Activated CD4-positive, alpha-beta T cell treated with anti-CD3 and anti-CD28 coated beads, Interleukin-2, Interleukin-4, amounts not matched to agents 100 ng/mL and 50 ng/mL, durations not matched to agents 16 hours and 8 hours (primary cell): ENCODE results near the gene GRIN3B.
"Not testable (repeated sequence)": the region's sequence is repeated elsewhere in the genome, so short reads cannot be mapped to it uniquely, and the experiment has no call there.

Experiments
- DNase-seq: peaks from one replicate; pipeline ENCODE4 v3.0.0-alpha.2; 2020; ENCODE audit warnings: low spot score

Gene GRIN3B, protein sequence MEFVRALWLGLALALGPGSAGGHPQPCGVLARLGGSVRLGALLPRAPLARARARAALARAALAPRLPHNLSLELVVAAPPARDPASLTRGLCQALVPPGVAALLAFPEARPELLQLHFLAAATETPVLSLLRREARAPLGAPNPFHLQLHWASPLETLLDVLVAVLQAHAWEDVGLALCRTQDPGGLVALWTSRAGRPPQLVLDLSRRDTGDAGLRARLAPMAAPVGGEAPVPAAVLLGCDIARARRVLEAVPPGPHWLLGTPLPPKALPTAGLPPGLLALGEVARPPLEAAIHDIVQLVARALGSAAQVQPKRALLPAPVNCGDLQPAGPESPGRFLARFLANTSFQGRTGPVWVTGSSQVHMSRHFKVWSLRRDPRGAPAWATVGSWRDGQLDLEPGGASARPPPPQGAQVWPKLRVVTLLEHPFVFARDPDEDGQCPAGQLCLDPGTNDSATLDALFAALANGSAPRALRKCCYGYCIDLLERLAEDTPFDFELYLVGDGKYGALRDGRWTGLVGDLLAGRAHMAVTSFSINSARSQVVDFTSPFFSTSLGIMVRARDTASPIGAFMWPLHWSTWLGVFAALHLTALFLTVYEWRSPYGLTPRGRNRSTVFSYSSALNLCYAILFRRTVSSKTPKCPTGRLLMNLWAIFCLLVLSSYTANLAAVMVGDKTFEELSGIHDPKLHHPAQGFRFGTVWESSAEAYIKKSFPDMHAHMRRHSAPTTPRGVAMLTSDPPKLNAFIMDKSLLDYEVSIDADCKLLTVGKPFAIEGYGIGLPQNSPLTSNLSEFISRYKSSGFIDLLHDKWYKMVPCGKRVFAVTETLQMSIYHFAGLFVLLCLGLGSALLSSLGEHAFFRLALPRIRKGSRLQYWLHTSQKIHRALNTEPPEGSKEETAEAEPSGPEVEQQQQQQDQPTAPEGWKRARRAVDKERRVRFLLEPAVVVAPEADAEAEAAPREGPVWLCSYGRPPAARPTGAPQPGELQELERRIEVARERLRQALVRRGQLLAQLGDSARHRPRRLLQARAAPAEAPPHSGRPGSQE

DNA sequence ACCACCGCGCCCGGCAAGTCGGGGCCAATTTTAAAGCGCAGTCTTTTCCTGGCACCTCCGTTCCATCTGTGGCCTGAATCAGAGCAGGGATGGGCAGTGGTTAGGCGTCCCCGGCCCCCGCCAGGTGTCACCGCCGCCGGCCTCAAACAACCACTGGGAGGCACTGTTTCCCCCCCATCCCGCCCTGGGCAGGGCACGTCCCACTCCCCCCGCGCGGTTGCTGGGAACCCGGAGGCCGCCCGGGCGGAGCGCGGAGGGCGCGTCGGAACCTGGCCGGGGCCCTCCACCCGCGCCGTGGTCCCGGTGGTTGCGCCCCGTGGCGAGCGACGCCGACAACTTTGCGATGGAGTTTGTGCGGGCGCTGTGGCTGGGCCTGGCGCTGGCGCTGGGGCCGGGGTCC, at the start of gene GRIN3B:
TSS of gene GRIN3B (plus strand) at position 325 of the 400 bp plus-strand sequence. CDS start at position 344, 19 bp downstream.
- peak; percentile 62 for DNase-seq

DNA sequence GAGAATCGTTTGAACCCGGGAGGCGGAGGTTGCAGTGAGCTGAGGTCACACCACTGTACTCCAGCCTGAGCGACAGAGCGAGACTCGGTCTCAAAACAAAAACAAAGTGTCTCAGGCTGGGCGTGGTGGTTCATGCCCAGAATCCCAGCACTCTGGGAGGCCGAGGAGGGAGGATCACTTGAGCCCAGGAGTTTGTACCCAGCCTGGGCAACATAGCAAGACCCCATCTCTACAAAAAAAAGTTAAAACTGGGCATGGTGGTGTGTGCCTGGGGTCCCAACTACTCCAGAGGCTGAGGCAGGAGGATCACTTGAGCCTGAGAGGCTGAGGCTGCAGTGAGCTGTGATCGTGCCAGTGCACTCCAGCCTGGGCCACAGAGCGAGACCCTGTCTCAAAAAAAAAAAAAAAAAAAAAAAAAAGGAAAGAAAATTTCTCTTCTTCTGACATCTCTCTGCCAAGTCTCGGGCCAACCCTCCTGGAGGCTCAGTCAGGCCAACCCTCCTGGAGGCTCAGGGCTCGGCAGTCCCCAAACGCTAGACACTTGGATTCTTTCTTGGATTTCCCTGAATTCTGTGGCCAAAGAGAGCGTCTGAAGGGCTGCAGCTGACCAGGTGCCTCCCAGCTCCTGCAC, 48.1 kb upstream of the GRIN3B start:
- DNase-seq, result no peak

DNA sequence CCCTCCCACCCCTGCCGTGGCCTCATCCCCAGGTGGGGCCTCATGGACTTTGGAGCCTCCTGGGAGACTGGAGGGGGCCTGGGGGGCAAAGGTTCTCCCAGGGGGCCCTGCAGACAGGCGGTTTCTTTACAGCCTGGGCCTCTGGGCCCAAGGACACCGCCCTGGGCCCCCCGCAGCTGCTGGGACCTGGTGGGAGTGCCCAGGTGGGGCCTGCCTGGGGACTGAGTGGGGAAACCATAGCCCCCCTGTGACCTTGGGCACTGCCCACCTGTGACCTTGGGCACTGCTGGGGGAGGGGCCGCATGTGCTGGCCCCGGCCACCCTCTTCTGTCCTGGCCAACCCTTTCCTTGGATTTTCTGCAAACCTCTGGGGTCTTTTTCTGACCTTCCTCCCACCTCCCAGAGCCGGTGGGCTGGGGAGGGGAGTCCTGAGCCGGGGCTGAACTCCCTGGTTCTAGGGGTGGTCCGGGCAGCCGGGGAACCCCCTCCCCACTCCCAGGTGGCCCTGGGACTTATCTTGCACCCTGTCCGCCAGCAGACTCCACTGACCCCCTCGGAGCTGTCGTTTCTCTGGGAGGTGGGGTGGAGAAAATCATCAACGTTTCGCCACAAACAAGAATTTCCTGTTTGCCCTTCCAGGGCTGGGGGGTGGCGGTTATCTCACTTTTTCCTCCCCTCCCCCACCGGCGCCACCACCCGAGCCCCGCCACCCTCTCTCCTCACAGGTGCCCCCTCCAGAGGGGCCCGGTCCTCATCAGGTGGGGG, 47.4 kb upstream of the GRIN3B start:
- no peak for DNase-seq

DNA sequence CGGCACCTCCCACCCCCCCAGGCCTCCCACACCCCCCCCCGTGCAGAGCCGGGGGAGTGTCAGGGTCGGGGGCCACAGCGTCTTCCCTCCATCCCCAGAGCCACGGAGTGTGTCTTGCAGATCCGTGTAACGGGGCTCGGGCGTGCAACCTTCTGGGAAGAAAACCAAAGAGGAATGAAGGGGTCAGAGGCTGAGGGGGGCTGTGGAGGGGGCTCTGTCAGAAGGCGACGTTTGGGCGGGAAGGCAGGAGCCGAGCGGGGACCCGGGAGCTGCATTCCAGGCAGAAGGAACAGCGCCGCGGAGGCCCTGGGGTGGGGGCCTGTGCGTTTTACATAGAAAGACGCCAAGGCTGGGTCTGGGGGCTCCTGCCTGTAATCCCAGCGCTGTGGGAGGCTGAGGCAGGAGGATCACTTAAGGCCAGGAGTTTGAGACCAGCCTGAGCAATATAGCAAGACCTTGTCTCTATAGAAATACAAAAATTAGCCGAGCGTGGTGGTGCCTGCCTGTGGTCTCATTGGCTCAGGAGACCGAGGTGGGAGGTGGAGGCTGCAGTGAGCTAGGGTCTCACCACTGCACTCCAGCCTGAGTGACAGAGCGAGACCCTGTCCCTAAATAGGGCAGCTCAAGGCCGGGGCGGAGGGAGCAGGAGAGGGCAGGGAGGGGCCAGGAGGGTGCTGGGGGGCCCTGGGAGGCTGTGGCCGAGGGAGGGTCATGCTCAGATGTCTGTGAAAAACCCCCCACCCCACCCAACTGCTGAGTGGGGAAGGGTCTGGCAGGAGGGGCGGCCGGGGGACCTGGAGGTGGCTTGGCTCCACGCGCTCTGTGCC, 46.6 kb upstream of the GRIN3B start:
- no peak for DNase-seq

DNA sequence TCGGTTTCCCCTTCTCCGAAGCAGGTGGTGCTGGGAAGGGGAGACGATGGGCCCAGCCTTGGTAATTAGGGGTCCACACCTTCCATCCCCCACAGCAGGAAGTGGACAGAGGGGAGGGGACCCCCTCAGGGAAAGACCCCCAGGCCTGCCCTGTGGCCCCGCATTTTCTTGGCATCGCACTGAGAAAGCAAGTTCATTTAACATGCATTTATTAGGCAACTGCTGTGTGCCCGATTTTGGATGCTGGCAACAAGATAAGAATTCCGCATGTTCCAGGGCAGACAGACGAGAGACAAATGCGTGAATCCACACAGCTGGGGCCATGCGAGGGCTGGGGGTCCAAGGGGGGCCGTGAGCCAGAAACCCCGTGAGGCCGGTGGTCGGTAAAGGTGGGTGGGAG, 45.9 kb upstream of the GRIN3B start:
- no peak for DNase-seq

DNA sequence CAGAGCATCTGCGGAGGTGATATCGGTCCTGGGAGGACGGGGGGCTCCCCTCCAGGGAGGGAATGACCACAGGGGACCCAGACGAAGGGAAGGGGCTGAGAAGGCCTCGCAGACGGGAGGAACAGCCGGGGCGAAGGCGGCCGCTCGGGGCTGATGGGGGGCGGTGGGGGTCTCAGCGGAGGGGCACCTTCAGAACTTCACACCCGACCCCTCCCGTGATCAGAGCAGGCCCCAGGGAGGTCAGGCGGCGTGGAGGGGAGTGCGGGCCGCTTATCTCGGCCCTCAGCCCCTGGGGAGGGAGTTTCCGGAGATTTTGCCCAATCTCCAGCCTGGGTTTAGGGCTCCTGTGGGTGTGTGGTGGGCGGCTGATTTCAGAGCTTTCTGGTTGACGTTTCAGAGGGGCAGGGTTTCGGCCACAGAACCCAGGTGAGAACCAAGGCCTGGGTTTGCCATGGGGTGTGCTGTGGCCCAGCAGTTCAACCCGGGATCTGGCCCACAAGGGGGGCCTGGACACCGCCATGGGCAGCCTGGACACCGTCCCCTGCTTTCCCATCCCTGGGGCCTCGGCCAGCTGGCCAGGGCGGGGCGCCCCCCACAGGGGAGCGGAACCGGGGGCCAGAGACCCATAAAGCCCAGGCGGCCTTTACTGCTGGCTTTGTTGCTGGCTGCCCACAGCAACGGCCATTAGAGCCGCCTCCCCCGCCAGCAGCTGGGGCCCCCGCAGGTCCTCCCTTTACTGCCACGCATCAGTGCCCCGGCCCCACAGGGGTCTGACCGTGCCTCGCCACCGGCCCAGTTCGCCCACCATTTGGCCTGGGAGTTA, 45.3 kb upstream of the GRIN3B start:
- DNase-seq, result no peak

DNA sequence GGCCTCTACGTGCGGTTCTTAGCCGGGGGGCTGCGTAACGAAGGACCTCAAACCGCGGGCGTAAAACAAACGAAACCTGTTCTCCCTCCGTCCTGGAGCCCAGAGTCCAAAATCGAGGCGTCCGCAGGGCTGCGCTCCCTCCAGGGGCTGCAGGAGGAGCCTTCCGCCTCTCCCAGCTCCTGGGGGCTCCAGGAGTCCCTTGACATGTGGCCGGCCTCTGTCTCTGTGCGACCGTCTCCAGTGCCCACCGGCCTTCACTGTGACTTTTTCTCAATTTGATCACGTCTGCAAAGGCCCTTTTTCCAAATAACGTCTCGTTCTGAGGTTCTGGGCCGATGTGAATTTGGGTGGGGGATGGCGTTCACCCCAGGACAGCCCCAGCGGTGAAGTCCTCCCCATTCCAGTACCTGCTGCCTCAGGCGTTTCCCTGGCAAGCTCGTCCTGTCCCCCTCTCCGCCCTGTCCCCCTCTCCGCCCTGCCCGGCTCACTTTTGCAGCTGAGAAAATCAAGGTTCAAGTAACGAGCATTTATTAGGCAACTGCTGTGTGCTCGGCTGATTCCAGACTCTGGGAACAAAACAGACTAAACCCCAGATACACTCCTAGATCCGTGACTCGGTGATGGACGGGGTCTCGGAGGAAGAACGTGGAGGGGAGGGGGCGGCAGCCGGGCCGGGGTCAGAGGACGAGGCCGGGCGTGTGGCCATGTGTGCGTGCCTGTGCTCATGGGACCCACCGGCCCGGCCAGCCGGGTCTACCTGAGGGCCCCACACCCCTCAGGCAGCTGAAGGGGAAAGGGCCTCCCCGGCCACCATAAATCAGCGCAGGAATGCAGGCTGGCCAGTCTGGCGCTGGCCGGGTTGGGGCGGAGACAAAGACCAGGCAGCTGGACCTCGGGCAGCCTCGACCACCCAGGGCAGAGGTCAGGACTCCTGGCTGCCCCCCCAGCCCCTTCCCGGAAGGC, 44.1 kb upstream of the GRIN3B start:
- no peak for DNase-seq

DNA sequence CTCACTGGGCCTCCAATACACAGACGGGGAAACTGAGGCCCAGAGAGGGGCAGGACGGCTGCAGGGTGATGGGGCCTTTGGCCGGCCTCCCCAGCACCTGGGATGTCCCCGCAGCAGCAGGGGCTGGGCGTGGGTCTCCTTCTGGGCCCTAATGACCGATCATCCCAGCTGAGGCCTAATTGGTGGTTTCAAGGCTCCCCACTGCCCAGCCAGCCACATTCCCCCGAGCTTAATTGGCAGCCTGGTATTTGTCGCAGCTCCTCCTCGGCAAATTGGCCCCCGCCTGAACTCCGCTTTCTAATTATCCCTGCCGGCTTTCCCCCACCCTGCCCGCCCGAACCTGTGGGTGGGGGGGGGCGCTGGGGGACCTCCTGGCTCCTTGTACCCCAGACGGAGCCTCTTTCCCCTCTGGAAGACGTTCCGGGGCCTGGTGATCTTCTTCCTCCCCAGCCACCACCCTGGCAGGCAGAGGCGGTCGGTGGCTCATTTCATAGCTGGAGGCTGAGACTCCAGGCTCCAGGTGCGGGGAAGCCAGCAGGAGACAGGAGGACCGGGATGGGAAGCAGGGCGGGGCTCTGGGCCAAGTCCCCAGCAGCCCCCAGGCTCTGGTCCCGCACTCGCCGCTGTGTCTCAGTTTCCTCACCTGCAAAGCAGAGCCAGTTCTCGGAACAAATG, 43.3 kb upstream of the GRIN3B start:
- DNase-seq, result no peak

DNA sequence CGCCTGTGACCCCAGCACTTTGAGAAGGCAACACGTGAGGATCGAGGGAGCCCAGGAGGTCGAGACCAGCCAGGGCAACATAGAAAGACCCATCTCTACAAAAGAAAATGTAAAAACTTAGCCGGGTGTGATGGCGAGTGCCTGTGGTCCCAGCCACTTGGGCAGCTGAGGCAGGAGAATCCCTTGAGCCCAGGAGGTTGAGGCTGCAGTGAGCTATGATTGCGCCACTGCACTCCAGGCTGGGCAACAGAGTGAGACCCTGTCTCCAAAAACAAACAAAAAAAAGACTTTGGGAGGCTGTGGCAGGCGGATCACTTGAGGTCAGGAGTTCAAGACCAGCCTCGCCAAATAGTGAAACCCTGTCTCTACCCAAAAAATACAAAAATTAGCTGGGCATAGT, 42.6 kb upstream of the GRIN3B start:
- DNase-seq, result not testable (repeated sequence)

DNA sequence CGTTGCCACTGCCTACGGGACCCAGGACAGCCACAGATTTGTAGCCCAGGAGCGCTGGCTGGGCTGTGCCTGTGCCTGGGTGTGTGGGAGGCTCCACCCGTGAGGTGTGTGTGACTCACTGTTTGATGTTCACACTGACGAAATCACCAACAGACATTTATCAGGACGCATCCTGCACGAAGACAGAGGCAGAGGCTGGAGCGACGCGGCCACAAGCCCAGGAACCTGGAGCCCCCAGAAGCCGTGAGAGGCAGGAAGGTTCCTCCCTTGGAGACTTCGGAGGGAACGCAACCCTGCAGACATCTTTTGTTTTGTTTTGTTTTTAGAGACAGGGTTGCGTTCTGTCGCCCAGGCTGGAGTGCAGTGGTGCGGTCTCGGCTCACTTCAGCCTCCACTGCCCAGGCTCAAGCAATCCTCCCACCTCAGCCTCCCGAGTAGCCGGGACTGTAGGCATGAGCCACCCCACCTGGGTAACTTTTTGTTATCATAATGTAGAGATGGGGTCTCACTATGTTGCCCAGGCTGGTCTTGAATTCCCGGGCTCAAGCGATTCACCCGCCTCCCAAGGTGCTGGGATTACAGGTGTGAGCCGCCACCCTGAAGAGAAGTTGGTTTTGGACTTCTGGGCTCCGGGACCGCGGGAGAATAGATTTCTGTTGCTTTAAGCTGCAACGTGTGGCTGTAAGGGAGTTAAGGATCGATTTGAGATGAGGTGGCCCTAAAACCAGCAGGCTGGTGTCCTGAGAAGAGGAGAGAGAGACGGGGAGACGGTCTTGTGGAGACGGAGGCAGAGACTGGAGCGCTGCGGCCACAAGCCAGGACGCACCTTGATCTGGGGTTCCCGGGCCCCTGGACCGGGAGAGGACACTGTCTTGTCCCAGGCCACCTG, 41.0 kb upstream of the GRIN3B start:
- DNase-seq, result no peak

DNA sequence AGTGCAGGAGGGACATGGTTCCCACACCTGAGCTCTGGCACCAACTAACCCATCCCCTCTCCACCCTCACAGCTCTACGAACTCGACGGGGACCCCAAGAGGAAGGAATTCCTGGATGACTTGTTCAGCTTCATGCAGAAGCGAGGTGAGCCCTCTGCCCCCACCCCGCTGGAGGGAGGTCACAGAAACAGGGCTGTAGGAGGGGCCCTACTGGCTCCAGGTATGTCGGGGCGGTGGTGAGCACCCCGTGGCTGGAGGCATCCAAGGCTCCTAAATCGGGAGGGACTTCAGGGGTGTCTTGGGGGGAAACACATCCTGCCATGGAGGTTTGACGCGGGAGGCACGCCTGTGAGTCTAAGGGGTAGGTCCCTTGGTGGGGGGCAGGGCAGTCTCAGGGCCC, 40.2 kb upstream of the GRIN3B start:
- no peak for DNase-seq

DNA sequence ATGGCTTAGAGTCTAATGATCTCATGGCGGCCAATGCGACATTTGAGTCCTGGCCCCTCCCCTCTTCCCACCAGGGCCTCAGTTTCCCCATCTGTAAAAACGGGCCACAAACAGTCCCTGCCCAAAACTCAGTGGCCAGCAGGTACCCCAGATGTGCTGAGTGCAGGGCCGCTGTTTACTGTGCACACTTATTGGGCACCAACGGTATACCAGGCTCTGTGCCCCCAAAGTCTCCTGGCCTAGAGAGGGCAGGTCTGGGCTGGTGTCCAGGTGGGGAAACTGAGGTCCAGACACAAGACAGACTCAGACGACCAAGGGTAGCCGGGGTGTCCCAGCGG, 39.6 kb upstream of the GRIN3B start:
- no peak for DNase-seq

DNA sequence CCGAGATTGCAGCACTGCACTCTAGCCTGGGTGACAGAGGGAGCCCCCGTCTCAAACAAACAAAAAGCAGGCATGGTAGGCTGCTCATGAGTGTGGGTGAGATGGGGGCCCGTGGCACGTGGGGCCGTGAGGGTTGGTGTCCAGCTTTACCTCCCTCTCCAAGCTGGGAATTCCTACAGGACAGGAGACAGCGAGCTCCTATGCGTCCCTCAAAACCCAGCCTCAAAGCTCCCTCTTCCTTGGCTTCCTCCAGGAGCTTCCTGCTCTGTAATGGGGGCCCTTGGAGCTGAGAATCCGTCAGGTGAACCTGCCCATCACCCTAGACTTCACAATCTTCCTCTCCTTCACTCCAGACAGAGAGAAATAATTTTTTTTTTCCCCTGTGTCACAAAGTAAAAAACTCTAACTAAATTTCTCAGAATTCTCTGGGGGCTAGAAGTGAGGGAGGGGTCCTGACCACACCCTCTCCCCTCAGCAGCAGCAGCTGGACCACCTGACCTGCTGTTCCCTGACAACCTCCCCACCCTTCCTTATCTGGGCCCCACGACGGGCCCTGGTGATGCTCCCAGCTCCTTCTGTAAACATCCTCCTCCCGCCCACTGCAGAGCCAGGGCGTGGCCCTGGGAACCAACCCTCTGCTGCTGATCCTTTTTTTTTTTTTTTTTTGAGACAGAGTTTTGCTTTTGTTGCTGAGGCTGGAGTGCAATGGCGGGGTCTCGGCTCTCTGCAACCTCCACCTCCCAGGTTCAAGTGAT, 38.2 kb upstream of the GRIN3B start:
- no peak for DNase-seq

DNA sequence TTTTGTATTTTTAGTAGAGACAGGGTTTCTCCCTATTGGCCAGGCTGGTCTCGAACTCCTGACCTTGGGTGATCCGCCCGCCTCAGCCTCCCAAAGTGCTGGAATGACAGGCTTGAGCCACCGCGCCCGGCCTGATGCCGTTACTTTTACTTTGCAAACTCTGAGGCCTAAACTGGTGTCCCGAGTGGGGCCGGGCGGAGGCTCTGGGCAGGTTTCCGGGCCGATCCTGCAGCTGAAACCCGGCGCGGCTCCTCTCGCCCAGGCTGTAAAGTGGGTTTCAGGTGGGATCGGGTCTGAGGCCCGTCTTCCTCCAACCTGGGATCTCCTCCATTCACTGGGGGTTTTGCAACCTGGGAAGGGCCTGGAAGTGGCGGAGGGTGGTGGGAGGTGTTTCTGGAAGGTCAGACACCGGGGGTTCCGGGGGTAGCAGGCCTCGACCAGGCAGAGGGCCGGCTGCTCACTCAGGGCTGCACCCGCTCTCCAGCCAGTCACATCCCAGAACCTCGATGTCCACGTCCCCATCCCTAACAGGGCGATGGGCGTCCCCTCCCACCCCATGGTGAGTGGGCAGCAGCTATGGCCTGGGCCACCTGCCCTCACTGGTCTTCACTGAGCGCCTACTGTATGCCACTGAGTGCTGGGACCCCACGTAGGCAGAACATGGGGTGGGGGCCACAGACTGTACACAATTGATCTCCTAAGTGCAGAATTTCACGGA, 37.4 kb upstream of the GRIN3B start:
- DNase-seq, result no peak

DNA sequence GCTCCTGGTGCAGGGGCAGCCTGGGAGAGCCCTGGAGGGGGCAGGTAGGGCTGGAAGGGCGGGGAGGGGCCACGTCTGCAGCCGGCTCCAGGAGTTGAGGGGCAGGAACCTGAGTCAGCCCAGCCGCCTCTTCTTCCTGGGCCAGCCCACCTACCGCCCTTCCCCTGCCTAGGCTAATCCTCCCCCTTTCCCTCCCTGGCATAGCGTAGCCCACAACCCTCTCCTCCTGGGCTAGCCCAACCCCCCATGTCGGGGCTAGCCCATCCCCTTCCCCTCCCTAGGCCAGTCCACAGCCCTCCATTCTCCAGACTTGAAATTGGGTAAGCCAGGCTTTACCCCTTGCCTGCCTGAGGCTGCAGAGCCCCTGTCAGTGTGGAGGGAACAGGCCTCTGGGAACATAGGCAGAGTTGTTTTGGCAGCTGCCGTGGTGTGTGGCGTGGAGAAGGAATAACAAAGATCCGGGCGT, 36.7 kb upstream of the GRIN3B start:
- DNase-seq, result no peak

DNA sequence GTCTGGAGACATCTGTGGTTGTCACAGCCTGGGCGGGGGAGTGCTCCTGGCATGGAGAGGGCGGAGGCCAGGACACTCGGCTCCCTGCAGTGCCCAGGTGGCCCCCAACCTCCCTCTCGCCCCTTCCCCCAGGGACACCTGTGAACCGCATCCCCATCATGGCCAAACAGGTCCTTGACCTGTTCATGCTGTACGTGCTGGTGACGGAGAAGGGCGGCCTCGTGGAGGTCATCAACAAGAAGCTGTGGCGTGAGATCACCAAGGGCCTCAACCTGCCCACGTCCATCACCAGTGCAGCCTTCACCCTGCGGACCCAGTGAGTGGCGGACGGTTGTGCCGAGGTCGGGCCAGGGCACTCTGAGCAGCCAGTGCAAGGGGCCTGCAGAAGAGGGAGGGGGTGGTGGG, 36.1 kb upstream of the GRIN3B start:
- no peak for DNase-seq
